K562 (cell line): ENCODE data around the gene MGST3. TPM values are rescaled to one million over a fixed set of nuclear protein-coding genes. Genes with fewer than 3 reads are reported as not detected.
A peak's percentile ranks its signal among the peaks of the same experiment; 100 is the strongest.

Source experiments
- BRCA1 ChIP-seq, 2 experiments: fragments of 450-650 bp in 1 of 2; sonication (generic) in 1 of 2; formaldehyde crosslinking in 1 of 2; IDR thresholded peaks; 2 replicates each; pipeline versions ENCODE4 v1.5.0 to v1.6.1; 2017 to 2020; ENCODE audit warnings: mild to moderate bottlenecking in 1 of 2, missing genetic modification reagents in 1 of 2
- CBFB ChIP-seq: sonication (generic); formaldehyde crosslinking; IDR thresholded peaks from 2 replicates; pipeline ENCODE4 v1.4.0; 2020; ENCODE audit warnings: mild to moderate bottlenecking, missing genetic modification reagents
- ELF1 ChIP-seq: fragments of 200-800 bp; sonication (Bioruptor generic); IDR thresholded peaks from 2 replicates; pipeline ENCODE4 v1.6.1; 2016; ENCODE audit warnings: missing genetic modification characterization, missing compliant biosample characterization
- ETV5 ChIP-seq: sonication (generic); formaldehyde crosslinking; IDR thresholded peaks from 2 replicates; pipeline ENCODE4 v1.4.0; 2020; ENCODE audit warnings: low read depth, mild to moderate bottlenecking, missing genetic modification reagents
- ETV6 ChIP-seq, 3 experiments: fragments of 150-350 bp in 1 of 3; sonication (generic) in 1 of 3; formaldehyde crosslinking in 1 of 3; IDR thresholded peaks; 2 replicates each; pipeline versions ENCODE4 v1.6.1 to v1.8.0; 2014 to 2022; ENCODE audit warnings: borderline replicate concordance in 2 of 3, low read depth in 2 of 3, antibody characterized with exemption in 1 of 3, low read length in 1 of 3, mild to moderate bottlenecking in 1 of 3, missing genetic modification reagents in 1 of 3
- FIP1L1 ChIP-seq: fragments of 200-400 bp; formaldehyde crosslinking; IDR thresholded peaks from 2 replicates; pipeline ENCODE4 v1.6.1; 2018; ENCODE audit warnings: mild to moderate bottlenecking, low read depth, low read length; ENCODE audit not compliant: poor library complexity, severe bottlenecking
- FOXK2 ChIP-seq, 2 experiments: fragments of 450-650 bp; IDR thresholded peaks in 1 of 2; conservative IDR thresholded peaks in 1 of 2; 2 replicates each; pipeline ENCODE4 v1.6.1; 2016; ENCODE audit warnings: low read depth in 2 of 2, mild to moderate bottlenecking in 1 of 2
- HDAC8 ChIP-seq: fragments of 450-650 bp; IDR thresholded peaks from 2 replicates; pipeline ENCODE4 v1.6.1; 2016; ENCODE audit warnings: mild to moderate bottlenecking, missing genetic modification characterization, moderate library complexity, missing compliant biosample characterization
- HDGF ChIP-seq: fragments of 450-650 bp; IDR thresholded peaks from 2 replicates; pipeline ENCODE4 v1.6.1; 2016
- KLF13 ChIP-seq: fragments of 450-650 bp; IDR thresholded peaks from 2 replicates; pipeline ENCODE4 v1.6.1; 2016; ENCODE audit warnings: missing genetic modification characterization, low read depth, mild to moderate bottlenecking, missing compliant biosample characterization, moderate library complexity, borderline replicate concordance
- LEF1 ChIP-seq: fragments of 450-650 bp; IDR thresholded peaks from 2 replicates; pipeline ENCODE4 v1.6.1; 2016; ENCODE audit warnings: mild to moderate bottlenecking
- NFRKB ChIP-seq: fragments of 450-650 bp; IDR thresholded peaks from 2 replicates; pipeline ENCODE4 v1.6.1; 2016; ENCODE audit warnings: low read depth
- PHB ChIP-seq: fragments of 250-450 bp; sonication (Bioruptor Pico); IDR thresholded peaks from 2 replicates; pipeline ENCODE4 v1.5.0; 2021
- PHB2 ChIP-seq: fragments of 450-650 bp; IDR thresholded peaks from 2 replicates; pipeline ENCODE4 v1.6.1; 2017; ENCODE audit warnings: low read depth
- PHF8 ChIP-seq: fragments of 200-600 bp; sonication (generic); IDR thresholded peaks from 2 replicates; pipeline ENCODE4 v1.6.1; 2012; ENCODE audit warnings: mixed run types, mild to moderate bottlenecking, inconsistent platforms, low read length, moderate library complexity, borderline replicate concordance
- POLR3A ChIP-seq: IDR thresholded peaks from 2 replicates; pipeline ENCODE4 v1.6.1; 2011; ENCODE audit warnings: borderline replicate concordance, mild to moderate bottlenecking, moderate library complexity; ENCODE audit not compliant: insufficient read length, insufficient read depth; ENCODE audit errors: extremely low read depth
- SAFB ChIP-seq: fragments of 200-400 bp; formaldehyde crosslinking; IDR thresholded peaks from 2 replicates; pipeline ENCODE4 v1.6.1; 2017; ENCODE audit warnings: low read depth, low read length, borderline replicate concordance
- SMAD4 ChIP-seq: fragments of 250-450 bp; sonication (Bioruptor Pico); conservative IDR thresholded peaks from 2 replicates; pipeline ENCODE4 v1.8.0; 2021; ENCODE audit warnings: inconsistent platforms, mild to moderate bottlenecking, moderate library complexity
- ZBTB2 ChIP-seq: fragments of 450-650 bp; IDR thresholded peaks from 2 replicates; pipeline ENCODE4 v1.6.1; 2016; ENCODE audit warnings: antibody characterized with exemption
- ZFP91 ChIP-seq: sonication (generic); formaldehyde crosslinking; IDR thresholded peaks from 2 replicates; pipeline ENCODE4 v1.8.0; 2022; ENCODE audit warnings: mild to moderate bottlenecking, missing genetic modification reagents
- ZNF197 ChIP-seq: fragments of 200-800 bp; sonication (Bioruptor generic); IDR thresholded peaks from 2 replicates; pipeline ENCODE4 v1.6.1; 2016; ENCODE audit warnings: low read depth, missing genetic modification characterization, missing compliant biosample characterization
- ZNF41 ChIP-seq: fragments of 250-450 bp; sonication (Bioruptor Pico); conservative IDR thresholded peaks from 2 replicates; pipeline ENCODE4 v1.4.0; 2020; ENCODE audit warnings: mild to moderate bottlenecking
- ZNF639 ChIP-seq, 2 experiments: fragments of 200-800 bp in 1 of 2; sonication (Bioruptor generic) in 1 of 2; sonication (generic) in 1 of 2; formaldehyde crosslinking in 1 of 2; IDR thresholded peaks in 1 of 2; conservative IDR thresholded peaks in 1 of 2; 2 replicates each; pipeline versions ENCODE4 v1.5.0 to v1.6.1; 2016 to 2020; ENCODE audit warnings: missing compliant biosample characterization in 1 of 2, missing genetic modification characterization in 1 of 2, missing genetic modification reagents in 1 of 2
- polyA plus RNA-seq, 8 experiments: library from polyadenylated mRNA; depleted of rRNA in 4 of 8; stranded (reverse) in 5 of 8; unstranded in 3 of 8; fragments of >200 nt; fragmentation: Nextera tagmentation in 2 of 8; fragmentation: Illumina TruSeq in 1 of 8; extraction: Ambion mirVana in 2 of 8; extraction: Trizol in 1 of 8; gene quantifications; 2 replicates each; pipeline versions ENCODE4 v1.2.1 to v1.2.3, GENCODE V29; 2011 to 2014; ENCODE audit warnings: inconsistent platforms in 1 of 8, missing spikeins in 1 of 8
- total RNA-seq, 7 experiments: library from RNA; depleted of rRNA in 6 of 7; stranded (reverse); fragments of >200 nt in 6 of 7; fragmentation: Illumina TruSeq in 2 of 7; extraction: Trizol in 2 of 7; gene quantifications; 2 replicates each; pipeline versions ENCODE4 v1.2.1 to v1.2.3, GENCODE V29; 2011 to 2021; ENCODE audit warnings: low replicate concordance in 1 of 7

The MGST3 gene
- total and polyA plus RNA-seq, 9 of the 15 experiments (the other 6 are each of a cell fraction or from before 2014, with no cell fraction given) = 70.7 to 287 (median 105) TPM

- TF ChIP-seq BRCA1 (IDR thresholded peaks at IDR 0.05) (no peak), BRCA1 (CRISPR knock-in tag; IDR thresholded peaks at IDR 0.05) (no peak), NFRKB (peak; percentile 65), PHB (CRISPR knock-in tag) (no peak), POLR3A (no peak), KLF13 (tag) (no peak; the same call in 1 of the 2 replicates), SAFB (no peak), ZNF197 (CRISPR knock-in tag) (no peak), PHB2 (no peak), ZNF639 (CRISPR knock-in tag; conservative IDR thresholded peaks at IDR 0.05 in 1 of 2, IDR thresholded peaks at IDR 0.05 in 1 of 2) (0 out of 4 replicates have a peak, but pooled peaks of 1 of the 2 experiments have one; percentile 55), HDAC8 (tag) (no peak), HDGF (no peak), ZFP91 (CRISPR knock-in tag) (no peak), ZNF41 (CRISPR knock-in tag) (no peak), PHF8 (peak; percentile 89), ZBTB2 (peak; percentile 81), FOXK2 (conservative IDR thresholded peaks at IDR 0.05 in 1 of 2, IDR thresholded peaks at IDR 0.05 in 1 of 2; ENCODE audit: low read depth in 2 of 2) (peak in 1 of 2 experiments; percentile 59; a peak in 2 of 4 replicates), ELF1 (peak; percentile 51; the same call in 1 of the 2 replicates), FIP1L1 (peak; percentile 38), ETV5 (CRISPR knock-in tag) (no peak), LEF1 (no peak; the same call in 1 of the 2 replicates), CBFB (CRISPR knock-in tag) (no peak), ETV6 (IDR thresholded peaks at IDR 0.05; ENCODE audit: borderline replicate concordance in 1 of 2, low read depth in 2 of 2, low read length in 1 of 2) (no peak), ETV6 (CRISPR knock-in tag; IDR thresholded peaks at IDR 0.05; ENCODE audit: borderline replicate concordance) (peak; percentile 13; the same call in 1 of the 2 replicates), SMAD4 (CRISPR knock-in tag) (peak; percentile 77; the same call in 1 of the 2 replicates)
Measured at GRCh38 chr1:165630629-165631341, at the start of gene MGST3 (continued).
